GM19023 (cell line): ENCODE data around the gene CYTL1.

Experiments used
- ATAC-seq: cut with Tn5 transposase; IDR thresholded peaks from one replicate; pipeline ENCODE4 v1.9.1; 2021; ENCODE audit warnings: mild to moderate bottlenecking, moderate library complexity; ENCODE audit not compliant: unreplicated experiment

Gene CYTL1

DNA sequence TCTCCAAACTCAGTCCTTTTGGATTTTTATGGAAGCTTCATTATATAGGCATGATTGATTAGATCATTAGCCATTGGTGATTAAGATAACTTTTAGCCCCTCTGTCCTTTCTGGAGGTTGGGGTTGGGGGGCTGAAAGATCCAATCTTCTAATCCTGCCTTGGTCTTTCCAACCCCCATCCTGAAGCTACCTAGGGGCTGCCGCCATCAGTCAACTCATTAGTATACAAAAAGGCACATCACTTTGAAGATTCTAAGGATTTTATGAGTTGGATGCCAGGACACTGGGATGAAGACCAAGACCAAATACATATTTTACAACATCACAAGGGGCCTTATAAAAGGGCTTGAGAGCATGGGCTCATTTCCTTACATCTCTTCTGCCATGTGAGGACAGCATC lies 47.5 kb downstream of the CYTL1 start:
- ATAC-seq, result no peak

DNA sequence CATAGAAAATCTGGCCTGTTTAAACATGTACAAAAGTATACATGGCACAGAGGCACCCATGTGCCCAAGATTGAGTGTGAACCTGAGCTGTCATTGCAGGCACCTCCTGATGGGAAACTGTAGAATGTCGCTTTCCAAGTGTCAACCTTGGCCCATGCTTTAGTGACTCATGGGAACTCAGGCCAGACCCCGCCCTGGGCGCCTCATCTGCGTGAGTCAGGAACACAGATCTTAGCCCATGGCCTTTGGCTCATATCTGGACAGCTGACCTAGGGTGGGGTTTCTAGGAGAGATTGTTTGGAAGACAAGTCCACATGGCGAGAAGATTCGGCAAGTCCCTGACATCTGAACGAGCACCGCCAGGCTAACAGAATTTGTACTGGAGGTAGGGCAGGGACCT lies 50.0 kb downstream of the CYTL1 start:
- ATAC-seq, result no peak

DNA sequence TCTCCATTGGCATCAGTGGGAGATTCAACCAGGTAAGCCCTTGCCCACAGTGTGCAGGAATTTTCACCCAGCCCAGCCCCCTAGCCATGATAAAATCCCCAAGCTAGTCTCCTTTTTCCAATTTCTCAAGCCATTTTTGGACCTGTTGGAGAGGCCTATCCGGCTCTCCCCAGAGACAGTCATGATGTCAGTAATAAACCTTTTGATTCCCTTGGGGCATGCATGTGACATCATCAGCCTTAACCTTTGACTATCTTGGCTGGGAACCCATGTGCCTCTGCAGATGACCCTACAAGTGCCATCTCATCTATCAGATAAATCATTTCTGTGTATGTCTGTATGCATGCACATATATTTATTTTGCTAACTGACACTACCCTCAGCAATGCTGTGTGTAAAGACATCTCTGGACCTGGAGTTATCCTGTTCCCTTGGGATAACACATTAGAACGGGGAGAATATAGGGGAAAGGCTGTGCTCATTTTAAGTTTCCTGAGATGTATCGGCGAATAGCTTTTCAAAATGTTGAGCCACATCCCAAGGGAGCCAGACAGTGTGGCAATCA lies 51.0 kb downstream of the CYTL1 start:
- ATAC-seq, result no peak
